Neuronal stem cell (in vitro differentiated cells): Measurements from ENCODE around the gene COG1.
A peak's percentile ranks its signal among the peaks of the same experiment; 100 is the strongest.

Experiments
- DNase-seq: peaks from one replicate; pipeline ENCODE4 v3.0.0-alpha.2; 2013; ENCODE audit warnings: low spot score
- H2AFZ ChIP-seq: one replicate; pipeline ENCODE4 v1.6.1; 2013; ENCODE audit warnings: mild to moderate bottlenecking, low read length, inconsistent platforms
- H2AK5ac ChIP-seq: 2 replicates; pipeline ENCODE4 v1.6.1; 2013; ENCODE audit warnings: low read depth, mild to moderate bottlenecking, inconsistent platforms, low read length, moderate library complexity, mixed read lengths
- H2BK120ac ChIP-seq: 2 replicates; pipeline ENCODE4 v1.6.1; 2013; ENCODE audit warnings: low read depth, mild to moderate bottlenecking, inconsistent platforms, low read length, moderate library complexity, mixed read lengths
- H2BK12ac ChIP-seq: one replicate; pipeline ENCODE4 v1.6.1; 2013; ENCODE audit warnings: low read length, inconsistent platforms
- H2BK15ac ChIP-seq: 2 replicates; pipeline ENCODE4 v1.6.1; 2013; ENCODE audit warnings: mild to moderate bottlenecking, low read length, inconsistent platforms, mixed read lengths
- H2BK5ac ChIP-seq: one replicate; pipeline ENCODE4 v1.6.1; 2013; ENCODE audit warnings: inconsistent platforms, mild to moderate bottlenecking, low read length, moderate library complexity
- H3K14ac ChIP-seq: one replicate; pipeline ENCODE4 v1.6.1; 2013; ENCODE audit warnings: low read length, inconsistent platforms
- H3K18ac ChIP-seq: 2 replicates; pipeline ENCODE4 v1.6.1; 2013; ENCODE audit warnings: low read length, inconsistent platforms
- H3K23ac ChIP-seq: 2 replicates; pipeline ENCODE4 v1.6.1; 2013; ENCODE audit warnings: low read depth, mild to moderate bottlenecking, mixed read lengths, low read length, inconsistent platforms; ENCODE audit not compliant: poor library complexity
- H3K27ac ChIP-seq: replicated peaks from 3 replicates; pipeline ENCODE4 v1.5.1; 2013; ENCODE audit warnings: low read length, inconsistent platforms
- H3K27me3 ChIP-seq, 3 experiments: 2 replicates each; pipeline ENCODE4 v1.6.1; 2013; ENCODE audit warnings: low read length in 3 of 3, mild to moderate bottlenecking in 2 of 3, inconsistent platforms in 1 of 3, low read depth in 1 of 3, mixed read lengths in 1 of 3, moderate library complexity in 1 of 3; ENCODE audit not compliant: control insufficient read depth in 3 of 3, insufficient read depth in 3 of 3
- H3K36me3 ChIP-seq, 2 donors: replicated peaks in 1 of 2; 2 replicates each; pipeline ENCODE4 v1.6.1; 2013; ENCODE audit warnings: low read length in 2 of 2; ENCODE audit not compliant: control insufficient read depth in 2 of 2, insufficient read depth in 2 of 2
- H3K4ac ChIP-seq: 2 replicates; pipeline ENCODE4 v1.6.1; 2013; ENCODE audit warnings: inconsistent platforms, mild to moderate bottlenecking, low read length, moderate library complexity
- H3K4me1 ChIP-seq, 2 donors: 1 replicate in 1 of 2; 2 replicates in 1 of 2; pipeline ENCODE4 v1.6.1; 2013; ENCODE audit warnings: low read length in 2 of 2, low read depth in 1 of 2; ENCODE audit not compliant: control insufficient read depth in 2 of 2, insufficient read depth in 1 of 2
- H3K4me2 ChIP-seq: one replicate; pipeline ENCODE4 v1.6.1; 2013; ENCODE audit warnings: mild to moderate bottlenecking, low read length, inconsistent platforms; ENCODE audit not compliant: insufficient read depth, poor library complexity, severe bottlenecking
- H3K4me3 ChIP-seq, 2 donors: 2 replicates each; pipeline ENCODE4 v1.5.1; 2013; ENCODE audit warnings: low read length in 2 of 2, mild to moderate bottlenecking in 2 of 2, inconsistent platforms in 1 of 2, moderate library complexity in 1 of 2
- H3K79me1 ChIP-seq: one replicate; pipeline ENCODE4 v1.6.1; 2013; ENCODE audit warnings: low read depth, mild to moderate bottlenecking, inconsistent platforms, low read length, moderate library complexity
- H3K9ac ChIP-seq: one replicate; pipeline ENCODE4 v1.6.1; 2013; ENCODE audit warnings: mild to moderate bottlenecking, low read depth, low read length, inconsistent platforms; ENCODE audit not compliant: poor library complexity
- H3K9me3 ChIP-seq, 2 donors: replicated peaks in 1 of 2; 2 replicates each; pipeline versions ENCODE3 to v1.6.1; 2013; ENCODE audit warnings: low read length in 2 of 2, mild to moderate bottlenecking in 2 of 2, inconsistent platforms in 1 of 2, low read depth in 1 of 2, mixed read lengths in 1 of 2, moderate library complexity in 1 of 2; ENCODE audit not compliant: control insufficient read depth in 2 of 2, insufficient read depth in 1 of 2
- H4K8ac ChIP-seq: one replicate; pipeline ENCODE4 v1.6.1; 2013; ENCODE audit warnings: low read depth, mild to moderate bottlenecking, inconsistent platforms, low read length, moderate library complexity
- H4K91ac ChIP-seq: one replicate; pipeline ENCODE4 v1.6.1; 2013; ENCODE audit warnings: low read length, low read depth, mild to moderate bottlenecking, inconsistent platforms; ENCODE audit not compliant: poor library complexity
- WGBS, 2 donors: extraction: QIAGEN DNeasy Blood & Tissue Kit; methylation state at CpG; one replicate each; pipeline ENCODE4 v1.1.7; 2013; ENCODE audit warnings: missing lambda C conversion rate in 2 of 2, mixed read lengths in 1 of 2; ENCODE audit not compliant: insufficient read length in 2 of 2, insufficient replicate concordance in 1 of 2; ENCODE audit errors: extremely low coverage in 2 of 2; 5-methylcytosine and 5-hydroxymethylcytosine counted together

Gene COG1

GRCh38 chr17:73155410-73156165, 37.3 kb upstream of the COG1 start:
- no peak overlapping the region for H3K9ac ChIP-seq
- no peak overlapping the region for H3K27ac ChIP-seq
- no peak overlapping the region for H2BK15ac ChIP-seq
- H3K79me1 ChIP-seq: no peaks in the 10 kb centered on the region
- no peak overlapping the region for H2BK120ac ChIP-seq
- peak overlapping the region in 1 of 2 donors; percentile 16 for H3K4me3 ChIP-seq
- H3K27me3 ChIP-seq: peaks cover 0 to 19% (median 3%) of the 10 kb centered on the region in 3 experiments
- H3K36me3 ChIP-seq: no peaks in the 10 kb centered on the region
- no peak overlapping the region for H3K14ac ChIP-seq
- H3K18ac ChIP-seq: no peak overlapping the region
- no peak overlapping the region for H4K8ac ChIP-seq
- no peak overlapping the region for H4K91ac ChIP-seq
- no peak overlapping the region for H3K4me2 ChIP-seq
- no peaks in the 10 kb centered on the region for H3K9me3 ChIP-seq
- H2BK12ac ChIP-seq: no peak overlapping the region
- H2AK5ac ChIP-seq: peak overlapping the region; percentile 11
- H3K4me1 ChIP-seq: peaks cover 0 to 9% of the 10 kb centered on the region in 2 donors
- H3K4ac ChIP-seq: no peak overlapping the region
- no peak for DNase-seq
- no peak overlapping the region for H3K23ac ChIP-seq
- H2AFZ ChIP-seq: peak overlapping the region; percentile 85
- no peak overlapping the region for H2BK5ac ChIP-seq
- no CpG with 5 or more reads among the region's 15 CpGs for WGBS, 2 donors

GRCh38 chr17:73156166-73156840, 36.6 kb upstream of the COG1 start:
- DNase-seq: peak; percentile 58
- no peak overlapping the region for H3K18ac ChIP-seq
- H2AK5ac ChIP-seq: no peak overlapping the region
- H3K9ac ChIP-seq: no peak overlapping the region
- H2BK5ac ChIP-seq: no peak overlapping the region
- no peak overlapping the region for H2BK120ac ChIP-seq
- H3K23ac ChIP-seq: no peak overlapping the region
- peaks cover 0 to 20% (median 4%) of the 10 kb centered on the region in 3 experiments for H3K27me3 ChIP-seq
- no peak overlapping the region for H3K4ac ChIP-seq
- H2AFZ ChIP-seq: peak overlapping the region; percentile 85
- H3K79me1 ChIP-seq: no peaks in the 10 kb centered on the region
- H3K9me3 ChIP-seq: no peaks in the 10 kb centered on the region
- H4K8ac ChIP-seq: no peak overlapping the region
- H3K4me3 ChIP-seq: peak overlapping the region in 1 of 2 donors; percentile 16
- H3K14ac ChIP-seq: no peak overlapping the region
- H2BK15ac ChIP-seq: no peak overlapping the region
- no peak overlapping the region for H3K27ac ChIP-seq
- peaks cover 0 to 14% of the 10 kb centered on the region in 2 donors for H3K4me1 ChIP-seq
- H3K4me2 ChIP-seq: no peak overlapping the region
- no peak overlapping the region for H4K91ac ChIP-seq
- WGBS, 2 donors: no CpG with 5 or more reads among the region's 22 CpGs
- H3K36me3 ChIP-seq: no peaks in the 10 kb centered on the region
- no peak overlapping the region for H2BK12ac ChIP-seq

GRCh38 chr17:73156887-73157520, 35.9 kb upstream of the COG1 start:
- no peak for DNase-seq
- H3K4me3 ChIP-seq: no peak overlapping the region
- H2AK5ac ChIP-seq: no peak overlapping the region
- no peak overlapping the region for H3K9ac ChIP-seq
- no peaks in the 10 kb centered on the region for H3K9me3 ChIP-seq
- no peaks in the 10 kb centered on the region for H3K36me3 ChIP-seq
- H3K4ac ChIP-seq: no peak overlapping the region
- H3K79me1 ChIP-seq: no peaks in the 10 kb centered on the region
- no peak overlapping the region for H4K91ac ChIP-seq
- H3K27ac ChIP-seq: no peak overlapping the region
- peaks cover 0 to 17% of the 10 kb centered on the region in 2 donors for H3K4me1 ChIP-seq
- H2BK5ac ChIP-seq: no peak overlapping the region
- H4K8ac ChIP-seq: no peak overlapping the region
- no peak overlapping the region for H3K4me2 ChIP-seq
- H3K18ac ChIP-seq: no peak overlapping the region
- H2AFZ ChIP-seq: peak overlapping the region; percentile 85
- H3K14ac ChIP-seq: no peak overlapping the region
- WGBS, 2 donors: no CpG with 5 or more reads among the region's 8 CpGs
- no peak overlapping the region for H2BK120ac ChIP-seq
- H2BK15ac ChIP-seq: no peak overlapping the region
- H2BK12ac ChIP-seq: no peak overlapping the region
- no peak overlapping the region for H3K23ac ChIP-seq
- peaks cover 0 to 25% (median 4%) of the 10 kb centered on the region in 3 experiments for H3K27me3 ChIP-seq

GRCh38 chr17:73157521-73157890, 35.3 kb upstream of the COG1 start:
- H3K23ac ChIP-seq: no peak overlapping the region
- DNase-seq: no peak
- no peak overlapping the region for H3K27ac ChIP-seq
- H2AK5ac ChIP-seq: no peak overlapping the region
- peaks cover 0 to 17% of the 10 kb centered on the region in 2 donors for H3K4me1 ChIP-seq
- H3K9ac ChIP-seq: no peak overlapping the region
- H3K4me2 ChIP-seq: no peak overlapping the region
- H4K91ac ChIP-seq: no peak overlapping the region
- H3K4ac ChIP-seq: no peak overlapping the region
- no peak overlapping the region for H3K18ac ChIP-seq
- WGBS, 2 donors: no CpG with 5 or more reads among the region's 5 CpGs
- no peak overlapping the region for H2BK12ac ChIP-seq
- H3K36me3 ChIP-seq: no peaks in the 10 kb centered on the region
- H3K4me3 ChIP-seq: no peak overlapping the region
- peak overlapping the region; percentile 26 for H2AFZ ChIP-seq
- no peak overlapping the region for H3K14ac ChIP-seq
- H3K9me3 ChIP-seq: no peaks in the 10 kb centered on the region
- H4K8ac ChIP-seq: no peak overlapping the region
- peaks cover 0 to 25% (median 4%) of the 10 kb centered on the region in 3 experiments for H3K27me3 ChIP-seq
- H3K79me1 ChIP-seq: no peaks in the 10 kb centered on the region
- no peak overlapping the region for H2BK120ac ChIP-seq
- no peak overlapping the region for H2BK5ac ChIP-seq
- no peak overlapping the region for H2BK15ac ChIP-seq
